Measurements from ENCODE around the gene U2AF1L4.
A peak's percentile ranks its signal among the peaks of the same experiment; 100 is the strongest.

U2AF1L4 gene

GRCh38 chr19:35739275-35740107 lies 5.7 kb downstream of the U2AF1L4 start:
- peak overlapping the region; percentile 69 for H3K4me3 ChIP-seq (ENCODE audit: low read depth, low read length)
- no peak for TF ChIP-seq CTCF (IDR thresholded peaks at IDR 0.05; ENCODE audit: insufficient read depth, low read length, missing control alignments)
- ChIA-PET POLR2A (interaction anchor here (0.8 to 1.7 kb wide), 4 partner anchors 9 to 17 kb away, joined by 3 to 6 read pairs (median 6); partner anchors contain the start of genes HSPB6 and LIN37), CTCF (interaction anchor here (0.9 to 1.4 kb wide), 4 partner anchors 9 to 80 kb away, joined by 3 to 4 read pairs (median 3); partner anchors contain the start of gene LIN37)
- DNase-seq (ENCODE audit: low read depth, low spot score): no peak

DNA sequence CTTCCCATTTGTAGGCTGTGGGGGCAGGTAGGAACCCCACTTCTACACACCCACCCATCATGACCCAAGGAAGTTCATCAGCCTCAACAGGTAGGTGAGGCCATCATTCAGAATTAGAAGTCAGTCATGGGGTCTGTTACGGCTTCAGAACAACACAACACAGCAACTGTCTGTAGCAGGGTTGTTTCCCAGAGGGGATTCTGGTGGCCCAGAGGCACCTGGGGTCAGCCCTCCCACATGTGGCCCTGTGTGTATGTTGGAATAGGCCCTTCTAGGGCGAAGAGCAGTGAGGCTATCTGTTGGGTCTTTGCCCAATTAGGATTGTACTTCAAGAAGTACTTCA lies 6.4 kb downstream of the U2AF1L4 start:
- no peak for TF ChIP-seq CTCF (IDR thresholded peaks at IDR 0.05; ENCODE audit: insufficient read depth, low read length, missing control alignments)
- H3K4me3 ChIP-seq (ENCODE audit: low read depth, low read length): no peak overlapping the region
- POLR2A ChIA-PET: no interaction called here
- no peak for DNase-seq (ENCODE audit: low read depth, low spot score)
- CTCF ChIA-PET: no interaction called here

GRCh38 chr19:35738021-35738886 lies 7.0 kb downstream of the U2AF1L4 start:
- ChIA-PET CTCF (interaction anchor here (1.8 kb wide), 1 partner anchor 10 kb away, joined by 5 read pairs; no protein-coding TSS in a partner anchor), POLR2A (no interaction called here)
- H3K4me3 ChIP-seq (ENCODE audit: low read depth, low read length): no peak overlapping the region
- no peak for TF ChIP-seq CTCF (IDR thresholded peaks at IDR 0.05; ENCODE audit: insufficient read depth, low read length, missing control alignments)
- no peak for DNase-seq (ENCODE audit: low read depth, low spot score)

DNA sequence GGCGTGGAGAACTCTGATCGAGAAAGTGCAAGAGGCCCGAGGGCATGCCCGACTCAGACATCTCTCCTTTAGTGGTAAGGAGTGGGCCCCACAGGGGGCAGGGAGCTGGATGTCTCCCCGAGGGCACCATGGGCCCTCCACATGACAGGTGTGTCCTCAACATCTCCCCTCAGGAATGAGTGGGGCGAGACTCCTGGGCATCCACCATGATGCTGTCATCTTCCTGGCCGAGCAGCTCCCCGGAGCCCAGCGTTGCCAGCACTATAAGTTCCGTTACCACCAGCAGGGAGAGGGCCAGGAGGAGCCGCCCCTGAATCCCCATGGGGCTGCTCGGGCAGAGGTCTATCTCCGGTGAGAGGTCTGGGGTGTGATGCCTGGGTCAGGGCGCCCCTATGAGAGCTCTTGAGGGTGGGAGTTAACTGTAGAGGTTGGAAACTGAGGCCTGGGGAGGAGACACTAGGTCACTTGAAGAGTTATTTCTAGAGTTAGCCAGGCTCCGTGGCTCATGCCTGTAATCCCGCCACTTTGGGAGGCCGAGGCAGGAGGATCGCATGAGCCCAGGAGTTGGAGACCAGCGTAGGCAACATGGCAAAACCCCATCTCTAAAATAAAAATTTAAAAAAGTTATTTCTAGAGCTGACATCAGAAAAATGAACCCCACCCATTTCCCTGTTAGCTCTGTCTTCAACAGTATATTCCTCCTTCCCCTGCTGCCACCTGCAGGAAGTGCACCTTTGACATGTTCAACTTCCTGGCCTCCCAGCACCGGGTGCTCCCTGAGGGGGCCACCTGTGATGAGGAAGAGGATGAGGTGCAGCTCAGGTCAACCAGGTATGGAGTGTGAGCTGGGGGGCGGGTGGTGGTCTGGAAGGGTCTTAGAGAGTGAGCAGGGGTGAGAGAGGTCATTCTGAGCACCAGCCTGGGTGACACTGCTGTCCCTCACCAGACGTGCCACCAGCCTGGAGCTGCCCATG lies 8.0 kb downstream of the U2AF1L4 start:
- no peak overlapping the region for H3K4me3 ChIP-seq (ENCODE audit: low read depth, low read length)
- ChIA-PET POLR2A (no interaction called here), CTCF (interaction anchor here (0.7 to 1.8 kb wide), 4 partner anchors 9 to 194 kb away, joined by 3 to 5 read pairs (median 3); no protein-coding TSS in a partner anchor)
- TF ChIP-seq CTCF (IDR thresholded peaks at IDR 0.05; ENCODE audit: insufficient read depth, low read length, missing control alignments): no peak
- no peak for DNase-seq (ENCODE audit: low read depth, low spot score)

DNA sequence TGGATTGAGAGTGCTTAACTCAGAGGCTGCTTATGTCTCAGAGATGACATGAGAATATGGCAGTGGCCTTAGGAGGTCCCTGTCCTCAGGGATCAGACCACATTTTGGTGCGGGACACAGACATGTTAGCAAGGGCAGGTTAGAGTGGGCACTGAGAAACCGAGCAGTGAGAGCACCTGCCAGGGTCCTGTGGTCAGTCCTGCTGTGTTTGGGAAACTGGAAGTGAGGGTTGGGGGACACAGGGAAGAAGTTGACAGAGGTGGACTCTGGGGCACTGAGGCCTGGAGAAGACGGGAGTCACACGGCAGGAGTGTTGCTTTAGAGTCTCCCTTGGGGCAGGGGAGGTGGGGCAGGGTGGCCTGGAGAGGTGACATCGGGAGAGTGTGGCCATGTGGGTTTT lies 10.3 kb downstream of the U2AF1L4 start:
- TF ChIP-seq CTCF (IDR thresholded peaks at IDR 0.05; ENCODE audit: insufficient read depth, low read length, missing control alignments): no peak
- CTCF ChIA-PET: no interaction called here
- H3K4me3 ChIP-seq (ENCODE audit: low read depth, low read length): no peak overlapping the region
- DNase-seq (ENCODE audit: low read depth, low spot score): no peak
- POLR2A ChIA-PET: no interaction called here
